Stimulated activated naive CD8-positive, alpha-beta T cell treated with anti-CD3 and anti-CD28 coated beads, Interleukin-15, amount 100 ng/mL, for 72 hours (primary cell): ENCODE data around the gene WDR17.

Experiments used
- ATAC-seq: fragments of 150-1000 bp; cut with Tn5 transposase; 2 replicates; pipeline ENCODE4 v1.10.0; 2021; ENCODE audit warnings: mild to moderate bottlenecking, moderate library complexity
- DNase-seq, 2 donors: peaks; one replicate each; pipeline ENCODE4 v3.0.0; 2021 to 2022
- H3K27ac Mint-ChIP-seq, 2 donors: one replicate each; pipeline ENCODE4 v1.8.0; 2022; ENCODE audit warnings: mild to moderate bottlenecking in 2 of 2, mixed read lengths in 2 of 2, moderate library complexity in 2 of 2
- H3K27me3 Mint-ChIP-seq: one replicate; pipeline ENCODE4 v1.8.0; 2022; ENCODE audit warnings: mixed read lengths
- H3K4me1 Mint-ChIP-seq: one replicate; pipeline ENCODE4 v1.8.0; 2022; ENCODE audit warnings: mild to moderate bottlenecking, mixed read lengths
- H3K4me3 Mint-ChIP-seq, 2 donors: one replicate each; pipeline ENCODE4 v1.8.0; 2022; ENCODE audit warnings: mild to moderate bottlenecking in 2 of 2, mixed read lengths in 2 of 2, moderate library complexity in 1 of 2
- H3K9me3 Mint-ChIP-seq, 2 donors: one replicate each; pipeline ENCODE4 v1.8.0; 2022; ENCODE audit warnings: mixed read lengths in 2 of 2

Gene WDR17

GRCh38 chr4:176065435-176066291, at the start of gene WDR17:
TSS of gene WDR17 (plus strand) at chr4:176065841. CDS start at chr4:176111581, 45,740 bp downstream.
- peak; percentile 78 to 85 for DNase-seq
- Mint-ChIP-seq H3K4me1 (peaks cover 14% of the 10 kb centered on the region), H3K27me3 (peaks cover 15% of the 10 kb centered on the region), H3K27ac (peak within 1 kb of the TSS; percentile 79 to 97), H3K4me3 (peak within 1 kb of the TSS; percentile 94 to 98), H3K9me3 (no peaks in the 10 kb centered on the region)
- peak; percentile 98 for ATAC-seq

DNA sequence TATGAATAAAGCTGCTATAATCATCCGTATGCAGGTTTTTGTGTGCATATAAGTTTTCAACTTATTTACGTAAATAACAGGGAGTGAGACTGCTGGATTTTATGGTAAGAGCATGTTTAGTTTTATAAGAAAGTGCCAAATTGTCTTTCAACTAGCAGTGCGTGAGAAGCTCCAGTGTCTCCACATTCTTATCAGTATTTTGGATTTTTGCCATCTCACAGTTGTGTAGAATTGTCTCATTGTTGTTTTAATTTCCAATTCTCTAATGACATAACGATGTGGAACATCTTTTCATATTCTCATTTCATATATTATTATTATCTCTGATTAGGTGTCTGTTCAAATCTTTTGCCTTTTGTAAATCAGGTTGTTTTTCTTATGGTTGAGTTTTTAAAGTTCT, 49.0 kb upstream of the WDR17 start:
- H3K27me3 Mint-ChIP-seq, result no peaks in the 10 kb centered on the region
- no peaks in the 10 kb centered on the region for H3K9me3 Mint-ChIP-seq
- DNase-seq (no peak), ATAC-seq (no peak)
- H3K27ac Mint-ChIP-seq, result no peak overlapping the region
- H3K4me1 Mint-ChIP-seq, result no peaks in the 10 kb centered on the region
- H3K4me3 Mint-ChIP-seq, result no peak overlapping the region

- H3K4me1 Mint-ChIP-seq, result no peaks in the 10 kb centered on the region
- no peak for DNase-seq
- no peak for ATAC-seq
- H3K4me3 Mint-ChIP-seq, result no peak overlapping the region
- no peak overlapping the region for H3K27ac Mint-ChIP-seq
- H3K9me3 Mint-ChIP-seq, result no peaks in the 10 kb centered on the region
- H3K27me3 Mint-ChIP-seq, result no peaks in the 10 kb centered on the region
These were observed 45.1 kb upstream of the WDR17 start for GRCh38 chr4:176020481-176021085.

- DNase-seq (no peak), ATAC-seq (no peak)
- Mint-ChIP-seq H3K27me3 (peaks cover 7% of the 10 kb centered on the region), H3K4me3 (no peak overlapping the region), H3K27ac (no peak overlapping the region), H3K4me1 (no peaks in the 10 kb centered on the region), H3K9me3 (no peaks in the 10 kb centered on the region)
These were observed 35.2 kb upstream of the WDR17 start for GRCh38 chr4:176030391-176030790.

- Mint-ChIP-seq H3K4me1 (no peaks in the 10 kb centered on the region), H3K9me3 (no peaks in the 10 kb centered on the region), H3K27ac (no peak overlapping the region), H3K27me3 (peaks cover 7% of the 10 kb centered on the region), H3K4me3 (no peak overlapping the region)
- no peak for DNase-seq
- no peak for ATAC-seq
These were observed 33.7 kb upstream of the WDR17 start for GRCh38 chr4:176031922-176032321.

- Mint-ChIP-seq H3K27ac (no peak overlapping the region), H3K4me3 (no peak overlapping the region), H3K27me3 (peaks cover 7% of the 10 kb centered on the region), H3K9me3 (no peaks in the 10 kb centered on the region), H3K4me1 (no peaks in the 10 kb centered on the region)
- ATAC-seq (no peak), DNase-seq (no peak)
These were observed 33.2 kb upstream of the WDR17 start for GRCh38 chr4:176032454-176032853.

DNA sequence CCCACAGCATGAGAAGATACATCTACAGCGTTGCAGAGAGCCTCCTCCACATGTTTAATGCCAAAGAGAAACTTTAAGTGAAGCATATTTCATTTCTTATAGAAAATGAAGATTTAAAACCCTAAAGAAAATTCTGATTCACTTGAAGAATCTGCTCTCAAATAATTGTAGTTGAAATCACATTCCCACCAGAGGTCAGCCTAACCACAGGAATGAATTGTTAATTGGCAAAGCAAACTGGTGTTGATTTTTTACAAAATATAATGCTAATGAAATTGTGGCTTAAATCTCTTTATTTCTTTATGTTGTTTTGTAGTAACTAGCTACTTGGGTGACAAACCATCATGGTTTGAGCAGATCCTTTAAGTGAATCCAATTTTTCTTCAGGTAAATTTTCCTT, 31.1 kb upstream of the WDR17 start:
- H3K27ac Mint-ChIP-seq, result no peak overlapping the region
- peaks cover 7% of the 10 kb centered on the region for H3K27me3 Mint-ChIP-seq
- H3K4me3 Mint-ChIP-seq, result no peak overlapping the region
- H3K4me1 Mint-ChIP-seq, result no peaks in the 10 kb centered on the region
- peaks cover 0 to 6% of the 10 kb centered on the region in 2 donors for H3K9me3 Mint-ChIP-seq
- DNase-seq (no peak), ATAC-seq (no peak)

DNA sequence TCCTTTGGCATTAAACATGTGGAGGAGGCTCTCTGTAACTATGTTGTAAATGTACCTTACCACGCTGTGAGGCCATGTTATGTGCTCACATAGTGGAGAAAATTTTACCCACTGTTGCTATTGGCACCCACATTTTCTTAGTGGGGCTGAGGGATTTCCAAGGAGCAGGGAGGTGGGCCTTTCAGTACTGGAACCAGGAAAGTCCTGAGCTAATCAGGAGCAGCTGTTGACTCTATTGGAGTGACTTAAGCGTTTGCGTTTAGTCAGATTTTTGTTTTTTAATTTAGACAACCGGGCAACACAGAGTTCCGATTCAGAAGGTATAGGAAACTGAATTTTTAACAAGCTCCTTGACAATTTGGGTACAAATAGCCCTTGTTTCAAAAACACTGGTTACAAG, 30.7 kb upstream of the WDR17 start:
- Mint-ChIP-seq H3K27ac (no peak overlapping the region), H3K4me1 (no peaks in the 10 kb centered on the region), H3K27me3 (peaks cover 7% of the 10 kb centered on the region), H3K9me3 (peaks cover 0 to 11% of the 10 kb centered on the region in 2 donors), H3K4me3 (no peak overlapping the region)
- DNase-seq, result no peak
- ATAC-seq, result no peak

GRCh38 chr4:176036585-176037205, 28.9 kb upstream of the WDR17 start:
- peaks cover 14% of the 10 kb centered on the region for H3K27me3 Mint-ChIP-seq
- no peak overlapping the region for H3K4me3 Mint-ChIP-seq
- H3K27ac Mint-ChIP-seq, result no peak overlapping the region
- H3K4me1 Mint-ChIP-seq, result no peaks in the 10 kb centered on the region
- peaks cover 0 to 13% of the 10 kb centered on the region in 2 donors for H3K9me3 Mint-ChIP-seq
- DNase-seq (no peak), ATAC-seq (no peak)

DNA sequence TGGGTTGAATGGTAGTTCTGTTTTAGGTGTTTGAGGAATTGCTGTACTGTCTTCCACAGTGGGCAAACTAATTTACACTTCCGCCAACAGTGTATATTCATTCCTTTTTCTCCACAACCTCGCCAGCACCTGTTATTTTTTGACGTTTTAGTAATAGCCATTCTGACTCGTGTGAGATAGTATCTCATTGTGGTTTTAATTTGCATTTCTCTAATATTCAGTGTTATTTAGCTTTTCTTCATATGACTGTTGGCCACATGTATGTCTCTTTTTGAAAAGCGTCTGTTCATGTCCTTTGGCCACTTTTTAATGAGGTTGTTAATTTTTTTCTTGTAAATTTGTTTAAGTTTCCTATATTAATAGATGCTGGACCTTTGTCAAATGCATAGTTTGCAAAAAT, 26.9 kb upstream of the WDR17 start:
- ATAC-seq (no peak), DNase-seq (no peak)
- H3K4me1 Mint-ChIP-seq, result no peaks in the 10 kb centered on the region
- H3K9me3 Mint-ChIP-seq, result peaks cover 0 to 13% of the 10 kb centered on the region in 2 donors
- peaks cover 19% of the 10 kb centered on the region for H3K27me3 Mint-ChIP-seq
- H3K4me3 Mint-ChIP-seq, result no peak overlapping the region
- H3K27ac Mint-ChIP-seq, result no peak overlapping the region

DNA sequence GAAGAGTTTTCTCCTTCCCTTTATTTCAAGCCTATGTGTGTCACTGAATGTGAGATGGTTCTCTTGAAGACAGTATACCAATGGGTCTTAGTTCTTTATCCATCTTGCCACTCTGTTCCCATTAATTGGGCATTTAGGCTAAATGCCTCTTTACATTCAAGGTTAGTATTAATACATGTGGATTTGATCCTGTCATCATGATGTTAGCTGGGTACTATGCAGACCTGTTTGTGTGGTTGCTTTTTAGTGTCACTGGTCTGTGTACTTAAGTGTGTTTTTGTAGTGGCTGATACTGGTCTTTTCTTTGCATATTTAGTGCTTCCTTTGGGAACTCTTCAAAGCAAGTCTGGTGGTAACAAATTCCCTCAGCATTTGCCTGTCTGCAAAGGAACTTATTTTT, 23.4 kb upstream of the WDR17 start:
- DNase-seq (no peak), ATAC-seq (no peak)
- H3K27me3 Mint-ChIP-seq, result peaks cover 45% of the 10 kb centered on the region
- H3K27ac Mint-ChIP-seq, result no peak overlapping the region
- peaks cover 0 to 13% of the 10 kb centered on the region in 2 donors for H3K9me3 Mint-ChIP-seq
- no peak overlapping the region for H3K4me3 Mint-ChIP-seq
- no peaks in the 10 kb centered on the region for H3K4me1 Mint-ChIP-seq

GRCh38 chr4:176043838-176044588, 21.6 kb upstream of the WDR17 start:
- Mint-ChIP-seq H3K27ac (no peak overlapping the region), H3K9me3 (peaks cover 0 to 11% of the 10 kb centered on the region in 2 donors), H3K27me3 (peaks cover 53% of the 10 kb centered on the region), H3K4me3 (no peak overlapping the region), H3K4me1 (no peaks in the 10 kb centered on the region)
- no peak for DNase-seq
- ATAC-seq, result no peak

DNA sequence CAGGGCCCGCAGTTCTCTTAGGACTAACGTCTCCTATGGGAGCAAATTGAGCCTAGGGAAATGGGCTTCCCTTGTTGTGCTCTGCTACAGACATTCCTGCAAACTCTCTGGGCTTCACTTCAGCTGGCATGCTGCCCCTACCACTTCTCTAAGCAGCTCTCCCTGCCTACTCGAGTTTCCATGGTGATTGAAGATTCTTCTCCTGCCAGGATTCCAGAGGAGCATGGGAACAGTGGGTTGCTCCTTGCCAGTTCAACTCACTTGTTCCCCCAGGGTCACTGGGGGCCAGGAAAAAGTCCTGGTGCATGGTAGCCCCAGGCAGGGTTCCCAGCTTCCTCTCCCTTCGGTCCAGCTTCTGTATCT, 21.1 kb upstream of the WDR17 start:
- ATAC-seq (no peak), DNase-seq (no peak)
- H3K4me1 Mint-ChIP-seq, result no peaks in the 10 kb centered on the region
- no peak overlapping the region for H3K27ac Mint-ChIP-seq
- H3K4me3 Mint-ChIP-seq, result no peak overlapping the region
- peaks cover 0 to 6% of the 10 kb centered on the region in 2 donors for H3K9me3 Mint-ChIP-seq
- peaks cover 53% of the 10 kb centered on the region for H3K27me3 Mint-ChIP-seq

- DNase-seq (no peak), ATAC-seq (no peak)
- Mint-ChIP-seq H3K27me3 (peaks cover 35% of the 10 kb centered on the region), H3K27ac (no peak overlapping the region), H3K4me3 (no peak overlapping the region), H3K4me1 (peaks cover 6% of the 10 kb centered on the region), H3K9me3 (no peaks in the 10 kb centered on the region)
These were observed 17.0 kb upstream of the WDR17 start for GRCh38 chr4:176048631-176049030.

DNA sequence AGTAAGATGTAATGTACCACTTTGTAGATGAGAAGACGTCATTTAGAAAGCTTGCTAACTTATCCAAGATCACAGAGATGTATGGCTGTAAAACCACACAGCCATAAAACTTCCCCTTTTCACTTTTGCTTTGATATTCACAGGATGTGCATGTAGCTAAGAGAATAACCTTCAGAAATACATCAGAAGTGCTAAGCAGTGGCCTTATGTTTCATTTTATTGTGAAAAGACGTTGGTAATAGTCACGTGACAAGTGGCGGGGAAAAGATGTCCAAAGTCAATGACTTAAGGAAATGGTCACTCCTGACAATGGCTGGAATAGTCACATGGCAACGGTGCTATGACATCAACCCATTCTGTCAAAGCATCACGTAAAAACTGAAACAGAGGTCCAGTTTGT, 12.9 kb upstream of the WDR17 start:
- Mint-ChIP-seq H3K4me3 (no peak overlapping the region), H3K27ac (no peak overlapping the region), H3K4me1 (peaks cover 6% of the 10 kb centered on the region), H3K9me3 (no peaks in the 10 kb centered on the region), H3K27me3 (peaks cover 2% of the 10 kb centered on the region)
- DNase-seq, result no peak
- peak; percentile 54 for ATAC-seq
